T-helper 2 cell treated with Interferon-gamma antibody and Interleukin-4, amounts not matched to agents 100 ng/mL and 5 ng/mL, for 36 hours (primary cell): ENCODE measurements around the gene MICALL1. TPM values are rescaled to one million over a fixed set of nuclear protein-coding genes. Genes with fewer than 3 reads are reported as not detected.

Source experiments
- intact Hi-C: fragments of 100-400 bp; cut with micrococcal nuclease; formaldehyde crosslinking; loops from one replicate; pipeline ENCODE4 v1.15.1; 2023
- total RNA-seq: library from RNA; stranded (reverse); gene quantifications from 2 replicates; pipeline ENCODE4 v1.2.3, GENCODE V29; 2022

MICALL1 gene
- total RNA-seq, 1 donor from 2014 or later: 27.9 TPM

DNA sequence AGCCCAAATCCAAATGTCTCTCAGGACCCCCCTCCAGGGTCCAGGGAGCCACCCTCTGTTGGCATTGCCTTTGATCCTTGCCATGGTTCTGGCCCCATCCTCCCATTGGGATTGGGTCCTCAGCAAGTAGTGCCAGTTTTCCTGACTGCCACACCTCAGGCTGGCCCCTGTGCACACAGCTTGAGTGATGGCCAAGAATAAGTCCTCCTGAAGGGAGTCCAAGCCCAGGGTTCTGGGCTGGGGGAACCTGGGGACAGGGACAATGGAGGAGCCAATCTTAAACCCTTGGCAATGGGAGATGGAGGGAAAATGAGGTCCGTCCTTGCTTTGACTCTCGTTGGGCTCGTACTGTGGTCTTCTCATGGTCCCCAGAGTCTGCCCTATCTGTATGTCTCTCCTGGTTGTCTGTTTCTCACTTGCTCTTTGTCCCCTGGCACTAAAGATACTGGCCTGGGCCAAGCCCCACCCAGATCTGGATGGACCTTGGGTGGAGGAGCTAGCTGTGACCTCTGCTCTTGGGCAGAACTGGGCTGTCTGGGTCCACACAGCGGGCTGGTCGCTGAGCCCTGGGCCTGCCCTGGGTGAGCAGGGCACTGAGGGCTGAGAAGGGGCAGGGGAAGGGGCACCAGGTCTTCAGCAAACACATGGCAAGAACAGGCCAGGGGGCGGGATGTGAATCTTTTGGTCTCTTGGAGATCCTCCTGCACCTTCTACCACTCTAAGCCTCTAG lies 75.3 kb downstream of the MICALL1 start:
- intact Hi-C loops: no loop called here

DNA sequence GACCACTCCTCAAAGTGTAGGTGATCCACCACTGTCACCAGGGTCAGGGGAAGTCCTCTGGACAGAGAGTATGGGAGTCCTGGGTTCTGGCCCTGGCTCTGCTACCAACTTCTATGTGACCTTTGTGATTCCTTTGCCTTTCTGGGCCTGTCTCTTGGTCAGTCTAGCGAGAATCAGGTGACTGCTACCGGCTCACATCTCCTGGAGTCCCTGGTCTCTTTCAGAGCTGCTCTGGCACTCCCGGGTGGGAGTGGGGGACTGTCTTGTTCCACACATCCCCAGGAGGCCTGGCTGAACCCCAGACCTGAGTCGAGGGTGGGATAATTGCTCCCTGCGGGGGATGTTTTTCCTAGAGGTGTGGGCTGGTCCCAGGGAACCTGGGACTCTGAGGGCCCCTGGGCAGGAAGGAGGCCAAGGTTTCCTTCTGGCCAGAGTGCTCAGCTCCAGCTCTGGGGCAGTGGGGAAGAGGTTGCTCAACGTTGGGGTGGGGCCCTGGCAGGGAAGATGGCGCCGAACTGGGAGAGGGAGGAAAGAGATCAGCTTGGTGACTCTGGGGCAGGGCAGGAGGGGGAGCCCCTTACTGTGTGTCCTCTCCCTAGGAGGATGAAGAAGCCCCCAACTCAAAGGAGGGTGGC lies 76.2 kb downstream of the MICALL1 start:
- intact Hi-C loops: no loop called here

DNA sequence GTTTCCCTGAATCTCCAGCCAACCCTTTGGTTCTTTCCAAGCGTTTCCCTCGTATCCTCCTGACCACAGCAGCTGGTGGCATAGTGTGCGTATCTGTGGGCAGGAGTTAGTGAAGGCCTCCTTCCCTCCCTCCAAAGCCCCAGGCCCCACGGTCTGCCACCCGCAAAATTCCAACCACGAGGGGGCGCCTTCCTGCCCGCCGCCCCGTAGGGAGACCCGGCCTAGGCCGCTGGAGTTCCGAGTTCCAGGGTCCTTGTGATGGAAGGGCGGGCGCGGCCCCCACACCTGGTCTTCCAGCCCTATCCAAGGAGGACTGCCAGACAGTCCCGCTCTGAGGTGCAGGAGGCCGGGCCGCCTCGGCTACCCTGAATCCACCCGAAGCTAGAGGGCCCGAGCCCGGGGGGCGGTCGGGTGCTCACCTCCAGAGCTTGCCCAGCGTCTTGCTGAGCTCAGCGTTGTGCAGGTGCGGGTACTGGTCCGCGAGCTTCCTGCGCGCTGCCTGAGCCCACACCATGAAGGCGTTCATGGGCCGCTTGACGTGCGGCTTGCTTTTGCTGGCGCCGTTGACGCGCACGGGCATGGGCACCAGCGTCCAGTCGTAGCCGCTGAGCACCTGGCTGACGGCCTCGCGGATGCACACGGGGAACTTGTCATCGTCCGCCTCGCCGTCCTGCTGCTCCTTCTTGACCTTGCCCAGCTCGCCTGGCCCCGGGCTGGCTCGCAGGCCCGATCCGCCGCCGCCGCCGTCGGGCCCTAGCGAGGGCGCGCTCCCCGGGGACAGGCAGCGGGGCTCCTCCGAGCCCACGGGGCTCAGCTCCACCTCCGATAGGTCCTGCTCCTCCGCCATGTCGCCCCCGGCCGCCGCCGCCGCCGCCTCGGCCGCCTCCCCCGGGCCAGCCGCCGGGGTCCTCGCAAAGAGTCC lies 77.1 kb downstream of the MICALL1 start:
- intact Hi-C loops: no loop called here

DNA sequence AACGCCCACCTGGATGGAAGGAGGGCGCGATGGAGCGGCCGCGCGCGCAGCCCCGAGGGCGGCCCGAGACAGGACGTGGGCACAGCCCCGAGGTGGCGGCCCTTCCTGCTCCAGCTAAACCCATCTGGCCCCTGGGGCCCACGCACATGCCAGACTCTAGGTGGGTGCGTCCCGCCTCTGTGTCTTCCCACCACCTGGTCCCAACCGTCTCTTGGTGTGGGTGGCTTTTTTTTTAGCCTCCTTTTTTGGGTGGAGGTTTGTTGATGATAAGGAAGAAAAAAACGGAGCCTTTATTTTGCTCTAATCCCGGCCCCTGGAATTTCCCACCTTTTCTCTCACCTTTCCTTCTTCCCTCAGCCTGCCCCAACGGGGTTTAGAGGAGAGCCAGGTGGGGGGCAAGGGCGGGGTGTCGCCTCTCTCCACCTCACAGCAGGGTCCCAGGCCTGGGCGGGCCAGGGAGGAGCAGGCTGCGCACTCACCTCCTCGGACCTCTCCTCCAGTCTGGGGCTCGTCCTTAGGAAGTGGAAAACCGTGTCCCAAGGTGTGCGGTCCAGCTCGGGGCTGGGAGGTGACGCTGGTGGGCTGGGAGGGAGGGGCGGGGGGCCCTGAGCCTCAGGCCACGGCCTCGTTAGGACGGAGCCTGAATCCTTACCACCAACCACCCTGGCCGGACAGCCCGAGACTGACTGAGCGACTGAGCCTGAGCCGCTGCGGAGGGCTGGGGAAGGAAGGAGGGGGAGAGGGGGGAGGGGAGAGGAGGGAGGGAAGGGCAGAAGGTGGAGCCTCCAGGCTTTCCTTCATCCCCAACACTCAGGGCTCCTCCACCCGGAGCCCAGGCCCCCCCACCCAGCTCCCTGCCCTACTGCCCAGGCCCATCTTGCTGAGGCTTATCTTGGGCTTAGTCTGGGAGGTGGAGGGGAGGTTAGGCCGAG lies 78.0 kb downstream of the MICALL1 start, which contains the start of gene SOX10:
Gene SOX10 (minus strand): TSS at position 696 of the 932 bp plus-strand sequence. CDS start 771 bp downstream, outside the sequence.
- intact Hi-C loops: no loop called here

DNA sequence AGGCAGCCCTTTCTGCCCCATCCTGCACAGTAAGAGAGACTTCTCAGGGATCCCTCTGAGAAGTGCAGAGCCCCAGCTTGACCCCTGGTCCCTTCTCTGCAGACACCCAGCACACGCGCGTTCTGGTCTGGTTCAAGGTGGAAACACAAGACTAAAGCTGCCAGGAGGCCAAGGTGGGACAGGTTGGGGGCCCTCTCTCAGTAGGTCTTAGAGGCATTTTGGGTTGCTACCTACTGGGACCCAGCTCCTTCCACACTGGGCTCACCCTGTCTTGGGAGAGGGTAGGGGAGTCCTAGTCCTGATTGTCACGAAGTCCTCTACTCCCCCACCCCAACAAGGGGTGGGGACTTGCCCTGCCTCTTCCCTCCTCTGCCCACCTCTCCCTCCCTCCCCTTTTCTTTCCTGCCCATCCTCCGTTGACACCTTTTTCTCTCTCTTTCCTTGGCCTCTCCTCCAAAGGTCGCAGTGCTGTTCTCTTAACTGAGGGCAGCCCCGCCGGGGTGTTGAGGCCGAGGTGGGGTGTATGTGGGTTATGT lies 79.0 kb downstream of the MICALL1 start:
- intact Hi-C loops: no loop called here

DNA sequence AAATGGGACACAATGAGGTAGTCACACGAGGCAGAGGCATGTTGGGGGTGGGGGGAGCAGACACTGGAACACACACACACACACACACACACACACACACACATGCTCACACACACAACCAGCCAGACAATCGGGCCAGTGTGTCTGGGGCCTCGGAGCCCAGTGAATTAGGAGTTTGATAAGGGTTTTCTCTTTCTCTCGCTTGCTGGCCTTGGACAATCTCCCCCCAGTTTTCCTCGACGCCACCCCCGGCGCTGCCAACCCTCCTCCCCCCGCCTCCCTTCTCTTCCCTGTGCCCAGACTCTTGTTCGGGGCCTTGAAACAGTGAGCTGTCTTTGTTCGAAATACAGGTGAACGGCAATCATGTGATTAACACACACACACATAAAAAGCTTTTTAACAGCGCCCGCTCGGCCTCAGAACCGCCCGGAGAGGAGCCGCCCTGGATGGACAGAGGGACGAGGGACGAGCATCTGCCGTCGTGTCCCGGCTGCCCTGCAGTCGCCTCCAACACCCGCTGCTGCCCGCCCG lies 79.7 kb downstream of the MICALL1 start:
- intact Hi-C loops: no loop called here

DNA sequence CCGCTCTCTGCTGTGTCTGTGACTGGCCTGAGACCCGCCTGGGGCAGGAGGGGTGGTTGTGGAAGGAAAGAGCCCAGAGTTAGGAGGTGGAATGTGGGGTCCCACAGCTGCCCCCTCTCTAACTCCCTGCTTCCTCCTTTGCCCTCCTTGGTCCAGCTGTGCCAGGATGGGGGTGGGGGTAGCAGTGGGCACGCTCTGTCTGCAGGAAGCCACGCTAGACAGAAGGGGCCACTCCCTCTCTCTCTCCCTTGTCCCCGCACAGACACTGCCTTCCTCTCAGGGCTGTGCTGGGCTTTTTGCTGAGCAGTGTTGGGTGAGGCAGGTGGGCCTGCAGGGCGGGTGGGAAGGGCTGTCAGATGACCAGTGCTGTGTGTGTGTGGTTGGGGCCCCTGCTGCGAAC lies 80.3 kb downstream of the MICALL1 start:
- intact Hi-C loops: no loop called here

DNA sequence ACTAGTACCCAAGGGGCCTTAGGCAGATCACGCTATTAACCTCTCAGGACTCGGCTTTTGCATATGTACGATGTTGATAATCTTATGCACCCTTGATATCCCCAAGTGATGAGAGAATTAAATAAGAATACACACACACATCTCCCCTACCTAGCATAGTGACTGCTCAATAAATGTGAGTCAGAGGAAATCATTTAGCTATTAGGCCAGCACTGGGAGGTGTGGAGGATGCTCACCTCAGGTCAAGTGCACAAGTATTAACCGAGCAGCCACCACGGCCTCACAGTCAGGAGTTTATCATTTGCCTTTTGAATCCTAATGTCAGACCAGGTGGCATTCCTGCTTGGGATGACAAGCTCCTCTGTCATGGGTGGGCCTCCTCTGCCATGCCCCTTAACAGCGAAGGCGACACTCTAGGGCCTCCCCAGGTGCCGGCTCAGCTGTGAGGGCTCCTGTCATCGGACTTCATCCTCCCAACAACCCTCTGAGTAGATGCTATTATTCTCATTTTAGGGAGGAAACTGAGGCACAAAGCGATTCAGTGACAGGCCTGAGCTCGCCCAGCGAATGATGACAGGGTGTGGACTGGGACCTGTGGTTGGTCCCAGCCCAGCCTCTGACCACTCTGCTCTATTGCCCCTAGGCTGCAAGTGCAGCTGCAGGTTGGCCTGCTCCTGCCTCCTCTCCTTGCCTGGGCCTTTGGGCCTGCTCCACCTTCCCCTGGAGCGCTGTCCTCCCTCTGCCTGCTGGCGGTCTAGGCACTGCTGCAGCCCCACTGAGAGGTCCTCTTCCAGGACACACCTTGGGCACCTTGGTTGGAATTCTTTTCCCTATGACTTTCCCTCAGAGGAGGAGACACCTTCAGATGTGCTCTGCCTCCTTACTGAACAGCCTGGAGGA lies 83.3 kb downstream of the MICALL1 start:
- intact Hi-C loops: no loop called here

DNA sequence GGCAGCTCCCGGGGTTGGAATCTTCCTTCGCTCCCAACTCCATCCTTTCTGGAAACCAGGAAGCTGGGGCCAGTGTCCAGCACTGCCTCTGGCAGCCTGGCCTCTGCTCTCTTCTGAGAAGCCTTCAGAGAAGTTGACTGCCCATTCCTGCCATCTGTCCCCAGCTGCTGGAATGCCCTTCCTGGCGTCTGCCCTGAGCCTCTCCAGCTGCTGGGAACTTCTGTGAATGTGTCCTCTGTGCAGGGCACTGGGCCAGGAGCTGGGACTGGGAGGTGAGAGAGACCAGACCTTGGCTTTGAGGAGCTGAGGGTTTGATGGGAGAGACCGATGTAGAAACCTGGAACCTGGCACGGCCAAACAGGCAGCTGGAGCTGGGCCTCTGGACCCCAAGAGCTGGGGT lies 84.2 kb downstream of the MICALL1 start:
- intact Hi-C loops: no loop called here

DNA sequence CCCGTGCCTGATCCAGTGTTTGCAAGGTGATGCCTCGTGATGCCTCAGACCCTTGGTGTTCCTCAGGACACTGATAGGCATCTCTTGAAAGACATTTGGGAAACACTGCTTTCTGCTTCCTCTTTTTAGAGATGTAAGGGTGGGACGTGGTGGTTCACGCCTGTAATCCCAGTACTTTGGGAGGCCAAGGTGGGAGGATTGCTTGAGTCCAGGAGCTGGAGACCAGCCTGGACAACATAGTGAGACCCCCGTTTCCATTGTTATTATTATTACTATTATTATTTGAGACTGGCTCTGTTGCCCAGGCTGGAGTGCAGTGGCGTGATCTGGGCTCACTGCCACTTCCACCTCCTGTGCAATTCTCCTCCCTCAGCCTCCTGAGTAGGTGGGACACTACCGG lies 84.8 kb downstream of the MICALL1 start:
- intact Hi-C loops: no loop called here

DNA sequence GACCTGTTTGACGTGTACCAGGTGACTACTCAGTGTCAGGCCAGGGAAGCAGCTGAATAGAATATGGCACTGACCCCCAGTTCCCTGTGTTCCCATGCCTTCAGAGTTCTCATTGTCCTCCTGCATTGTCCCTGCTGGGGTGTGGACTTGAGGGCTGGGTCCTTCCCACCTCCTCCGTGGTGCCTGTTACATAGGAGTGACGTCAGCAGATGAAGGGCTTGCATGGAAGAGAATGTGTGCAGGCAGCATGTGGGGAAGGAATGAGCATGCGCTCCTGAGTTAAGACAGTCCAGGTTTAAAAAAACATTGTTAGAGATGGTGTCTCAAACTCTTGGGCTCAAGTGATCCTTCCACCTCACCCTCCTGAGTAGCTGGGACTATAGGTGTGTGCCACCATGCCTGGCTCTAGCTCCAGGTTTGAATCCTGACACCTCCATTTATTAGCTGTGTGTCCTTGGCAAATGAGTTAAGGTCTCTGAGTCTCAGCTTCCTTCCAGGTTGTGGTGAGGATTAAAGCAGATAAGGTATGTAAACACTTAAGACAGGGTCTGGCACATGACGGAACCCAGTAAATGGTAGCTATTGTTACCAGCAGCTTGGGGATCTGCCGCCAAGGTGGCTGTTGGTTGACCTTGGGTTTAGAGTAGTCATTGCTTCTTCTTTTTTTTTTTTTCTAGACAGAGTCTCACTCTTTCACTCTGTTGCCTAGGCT lies 85.8 kb downstream of the MICALL1 start:
- intact Hi-C loops: no loop called here

Other genes with a start within 250 kb of the MICALL1 start
- 24.5 and 26.6 TPM in 2 replicates for gene PDXP, start 247.6 kb upstream of the MICALL1 start, total RNA-seq
- gene LGALS1, start 230.7 kb upstream of the MICALL1 start, total RNA-seq: 1,468 and 1,502 TPM in 2 replicates
- gene NOL12, start 220.0 kb upstream of the MICALL1 start, total RNA-seq: 54.9 and 61.7 TPM in 2 replicates
- 48.6 and 49.3 TPM in 2 replicates for gene TRIOBP, start 209.2 kb upstream of the MICALL1 start, total RNA-seq
- 11.3 and 11.6 TPM in 2 replicates for gene GCAT, start 98.4 kb upstream of the MICALL1 start, total RNA-seq
- not detected in 2 replicates for gene GALR3, start 82.9 kb upstream of the MICALL1 start, total RNA-seq
- 25.9 and 26.0 TPM in 2 replicates for gene ANKRD54, start 62.0 kb upstream of the MICALL1 start, total RNA-seq
- gene EIF3L, start 56.9 kb upstream of the MICALL1 start, total RNA-seq: 469 and 476 TPM in 2 replicates
- not detected in 2 replicates for gene C22orf23, start 47.3 kb downstream of the MICALL1 start, total RNA-seq
- gene POLR2F, start 47.4 kb downstream of the MICALL1 start, total RNA-seq: 66.9 and 70.5 TPM in 2 replicates
- not detected in 2 replicates for gene SOX10, start 78.3 kb downstream of the MICALL1 start, total RNA-seq
- gene PICK1, start 151.1 kb downstream of the MICALL1 start, total RNA-seq: 10.0 and 11.3 TPM in 2 replicates
- not detected in 2 replicates for gene SLC16A8, start 177.9 kb downstream of the MICALL1 start, total RNA-seq
- 0.70 and 0.77 TPM in 2 replicates for gene BAIAP2L2, start 204.4 kb downstream of the MICALL1 start, total RNA-seq